Measurements from ENCODE around the gene SMCO3.

GRCh38 chr12:14768823-14769405 is 45.1 kb downstream of the SMCO3 start:
- TF ChIP-seq CTCF (IDR thresholded peaks at IDR 0.05; ENCODE audit: control extremely low read depth in 1 of 3, insufficient read depth in 1 of 3, low read depth in 1 of 3, low read length in 3 of 3) (no peak), POU5F1 (IDR thresholded peaks at IDR 0.05; ENCODE audit: low read depth, low read length) (no peak), POLR2A (IDR thresholded peaks at IDR 0.05; ENCODE audit: control extremely low read depth in 1 of 2, low read depth in 2 of 2, low read length in 2 of 2) (peak in 1 of 2 experiments; percentile 51; a peak in 2 of 3 replicates)

All from H1 (cell line).